G401.6 (cell line): Measurements from ENCODE around the gene ABL1.

Experiments
- FAIRE-seq: peaks from 2 replicates; lab custom pipeline; 2012; peaks lifted over from hg19 to GRCh38; lab: Jason Lieb, UNC

The ABL1 gene

GRCh38 chr9:130933114-130934046 lies 98.3 kb downstream of the ABL1 start:
- no peak for FAIRE-seq

- FAIRE-seq, result no peak
These were observed 99.2 kb downstream of the ABL1 start for GRCh38 chr9:130934246-130934645.

- no peak for FAIRE-seq
These were observed 99.9 kb downstream of the ABL1 start for GRCh38 chr9:130934702-130935647.

- no peak for FAIRE-seq
These were observed 100.7 kb downstream of the ABL1 start for GRCh38 chr9:130935648-130936271.

- no peak for FAIRE-seq
These were observed 101.4 kb downstream of the ABL1 start for GRCh38 chr9:130936285-130937117.
